Omental fat pad (tissue), 4 donors: ENCODE data around the gene BAIAP2L2. TPM values are rescaled to one million over a fixed set of nuclear protein-coding genes. Genes with fewer than 3 reads are reported as not detected.

ENCODE experiments used
- ATAC-seq: fragments of 150-250 bp; one replicate; pipeline ENCODE4 v1.9.1; 2016; ENCODE audit warnings: mild to moderate bottlenecking, moderate library complexity; ENCODE audit not compliant: low FRiP score
- DNase-seq: peaks from one replicate; pipeline ENCODE4 v3.0.0-alpha.2; 2019; ENCODE audit warnings: low spot score
- CTCF ChIP-seq, 3 donors: fragments of 450-650 bp; IDR thresholded peaks; one replicate each; pipeline ENCODE4 v1.5.1; 2016 to 2017; ENCODE audit warnings: antibody characterized with exemption in 3 of 3, mild to moderate bottlenecking in 3 of 3, moderate library complexity in 2 of 3
- total RNA-seq, 4 donors: library from RNA; depleted of rRNA; stranded (reverse); fragments of >200 nt; gene quantifications; one replicate each; pipeline ENCODE4 v1.1.0, GENCODE V29; 2016

BAIAP2L2 gene
- total RNA-seq, 4 donors from 2014 or later: 2.6 to 4.3 (median 3.2) TPM

GRCh38 chr22:38142606-38143005, 32.1 kb upstream of the BAIAP2L2 start:
- no peak for ATAC-seq
- no peak for TF ChIP-seq CTCF (IDR thresholded peaks at IDR 0.05)
- DNase-seq: no peak

DNA sequence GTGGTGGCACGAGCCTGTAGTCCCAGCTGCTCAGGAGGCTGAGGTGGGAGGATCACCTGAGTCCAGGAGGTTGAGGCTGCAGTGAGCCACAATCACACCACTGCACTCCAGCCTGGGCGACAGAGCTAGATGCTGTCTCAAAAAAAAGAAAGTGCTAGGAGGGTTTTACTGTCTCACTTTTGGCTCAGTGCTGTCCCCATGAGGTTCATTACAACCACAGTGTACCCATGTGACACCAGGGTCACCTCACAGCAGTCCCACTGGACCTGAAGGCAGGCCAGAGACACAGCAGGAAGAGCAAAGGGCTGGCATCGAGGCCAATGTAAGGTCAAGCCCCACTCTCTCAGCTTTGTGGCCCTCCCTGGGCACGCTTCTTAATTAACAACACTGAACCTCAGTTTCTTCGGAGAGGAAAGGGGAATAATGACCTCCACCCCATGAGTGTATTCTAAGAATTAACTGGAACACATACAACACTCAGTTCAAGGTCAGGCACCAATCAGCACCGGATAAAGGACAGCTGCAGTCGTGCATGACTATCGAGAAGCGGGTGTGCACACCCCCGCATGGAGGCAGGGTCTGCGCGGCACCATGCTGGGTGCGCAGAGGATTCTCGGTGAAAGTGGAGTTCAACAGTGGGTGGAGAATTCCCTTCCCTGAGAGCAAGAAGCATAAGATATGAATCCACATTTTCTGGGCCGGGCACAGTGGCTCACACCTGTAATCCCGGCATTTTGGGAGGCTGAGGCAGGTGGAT, 30.9 kb upstream of the BAIAP2L2 start:
- DNase-seq (no peak), ATAC-seq (no peak)
- no peak for TF ChIP-seq CTCF (IDR thresholded peaks at IDR 0.05)

DNA sequence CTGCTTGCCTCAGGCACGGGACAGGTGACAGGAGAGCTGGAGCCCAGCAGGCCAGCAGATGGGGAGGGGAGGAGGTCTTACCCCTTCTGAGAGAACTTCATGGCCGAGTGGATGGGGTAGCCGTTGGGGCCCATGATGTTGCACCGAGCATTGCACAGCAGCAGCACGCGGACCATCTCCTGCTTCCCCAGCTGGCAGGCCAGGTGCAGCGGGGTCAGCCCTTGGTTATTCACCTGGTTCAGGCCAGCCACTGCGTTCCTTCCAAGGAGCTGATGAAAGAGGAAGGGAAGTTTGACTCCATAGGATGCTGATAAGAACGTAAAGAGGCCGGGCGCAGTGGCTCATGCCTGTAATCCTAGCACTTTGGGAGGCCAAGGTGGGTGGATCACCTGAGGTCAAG, 29.4 kb upstream of the BAIAP2L2 start:
- ATAC-seq (no peak), DNase-seq (no peak)
- TF ChIP-seq CTCF (IDR thresholded peaks at IDR 0.05): no peak

- TF ChIP-seq CTCF (IDR thresholded peaks at IDR 0.05): no peak
- DNase-seq (no peak), ATAC-seq (no peak)
Measured at GRCh38 chr22:38138961-38139360, 28.5 kb upstream of the BAIAP2L2 start.

DNA sequence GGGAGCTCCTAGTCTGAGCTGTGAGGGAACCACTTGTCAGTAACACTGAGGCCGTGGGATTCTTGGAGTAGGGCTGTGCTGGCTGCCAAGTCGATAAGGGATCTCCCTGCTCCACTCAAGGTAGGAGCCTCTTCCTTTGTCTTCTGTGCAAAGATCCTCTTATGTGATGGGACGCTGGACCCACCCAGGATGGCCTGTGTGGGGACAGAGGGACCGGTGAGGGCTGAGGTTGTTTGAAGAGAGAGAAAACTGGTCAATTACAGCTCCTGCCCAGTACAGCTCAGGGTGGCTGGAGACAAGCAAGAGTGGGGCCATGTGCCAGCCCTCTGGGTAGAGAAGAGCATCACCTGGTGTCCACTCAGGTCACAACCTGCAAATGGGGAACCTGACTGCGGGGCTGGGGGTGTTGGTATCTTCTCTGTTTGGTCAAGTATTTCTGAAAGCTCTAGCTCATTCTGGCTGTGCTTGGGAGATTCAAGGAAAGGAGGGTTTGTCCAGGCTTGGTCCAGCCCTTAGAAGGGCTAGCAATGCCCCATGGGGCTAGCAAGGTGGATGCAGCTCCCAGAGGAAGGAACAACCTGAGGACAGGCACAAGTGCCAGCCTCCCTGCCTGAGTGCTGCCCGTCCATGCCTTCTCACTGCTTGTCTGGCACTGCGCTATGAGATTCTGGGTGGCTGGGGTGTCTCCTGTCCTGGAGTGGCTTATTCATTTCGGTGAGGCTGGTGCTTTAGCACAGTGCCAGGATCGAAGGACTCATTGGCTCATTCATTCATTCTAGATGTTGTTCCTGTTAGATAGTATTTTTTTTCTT, 27.6 kb upstream of the BAIAP2L2 start:
- no peak for ATAC-seq
- no peak for TF ChIP-seq CTCF (IDR thresholded peaks at IDR 0.05)
- no peak for DNase-seq

- no peak for TF ChIP-seq CTCF (IDR thresholded peaks at IDR 0.05)
- DNase-seq: no peak
- no peak for ATAC-seq
Measured at GRCh38 chr22:38136607-38137006, 26.1 kb upstream of the BAIAP2L2 start.
